ENCODE results near the gene MAEL.
A peak's percentile ranks its signal among the peaks of the same experiment; 100 is the strongest.

MAEL gene

DNA sequence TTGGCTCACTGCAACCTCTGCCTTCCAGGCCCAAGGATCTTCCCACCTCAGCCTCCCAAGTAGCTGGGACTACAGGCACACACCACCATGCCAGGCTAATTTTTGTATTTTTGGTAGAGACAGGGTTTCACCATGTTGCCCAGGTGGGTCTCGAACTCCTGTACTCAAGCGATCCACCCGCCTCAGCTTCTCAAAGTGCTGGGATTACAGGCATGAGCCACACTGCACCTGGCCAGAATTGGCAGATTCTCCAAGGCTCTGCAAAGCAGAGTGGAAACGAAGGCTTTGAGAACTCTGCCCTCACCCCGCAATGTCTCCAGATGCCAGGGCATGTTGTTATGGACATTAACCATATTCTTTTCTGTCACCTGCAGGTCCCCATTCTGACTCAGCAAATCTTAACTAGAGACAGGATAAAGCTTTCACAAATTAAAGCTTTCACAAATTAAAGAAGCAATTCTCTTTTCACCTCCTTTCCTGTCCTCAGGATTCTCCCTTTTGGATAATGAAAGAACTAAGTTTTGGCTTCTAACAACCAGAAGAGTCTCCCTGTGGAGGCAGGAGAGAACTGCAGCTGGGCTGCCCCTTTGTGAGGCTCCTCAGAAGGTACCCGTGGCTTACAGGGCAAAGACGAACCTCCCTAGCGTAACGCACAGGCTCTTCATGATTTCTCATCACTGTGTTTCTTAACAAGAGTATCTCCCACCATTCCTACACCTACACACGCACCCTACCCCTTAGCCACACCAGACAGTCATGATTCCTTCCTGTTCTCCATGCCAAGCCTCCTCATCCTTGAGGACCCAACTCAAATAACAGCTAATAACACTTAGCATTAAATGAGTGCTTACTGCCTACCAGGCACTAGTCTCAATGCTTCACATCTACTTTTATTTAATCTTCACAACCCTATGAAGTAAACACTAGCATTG, 71.3 kb downstream of the MAEL start:
- TF ChIP-seq, protein P1, sequence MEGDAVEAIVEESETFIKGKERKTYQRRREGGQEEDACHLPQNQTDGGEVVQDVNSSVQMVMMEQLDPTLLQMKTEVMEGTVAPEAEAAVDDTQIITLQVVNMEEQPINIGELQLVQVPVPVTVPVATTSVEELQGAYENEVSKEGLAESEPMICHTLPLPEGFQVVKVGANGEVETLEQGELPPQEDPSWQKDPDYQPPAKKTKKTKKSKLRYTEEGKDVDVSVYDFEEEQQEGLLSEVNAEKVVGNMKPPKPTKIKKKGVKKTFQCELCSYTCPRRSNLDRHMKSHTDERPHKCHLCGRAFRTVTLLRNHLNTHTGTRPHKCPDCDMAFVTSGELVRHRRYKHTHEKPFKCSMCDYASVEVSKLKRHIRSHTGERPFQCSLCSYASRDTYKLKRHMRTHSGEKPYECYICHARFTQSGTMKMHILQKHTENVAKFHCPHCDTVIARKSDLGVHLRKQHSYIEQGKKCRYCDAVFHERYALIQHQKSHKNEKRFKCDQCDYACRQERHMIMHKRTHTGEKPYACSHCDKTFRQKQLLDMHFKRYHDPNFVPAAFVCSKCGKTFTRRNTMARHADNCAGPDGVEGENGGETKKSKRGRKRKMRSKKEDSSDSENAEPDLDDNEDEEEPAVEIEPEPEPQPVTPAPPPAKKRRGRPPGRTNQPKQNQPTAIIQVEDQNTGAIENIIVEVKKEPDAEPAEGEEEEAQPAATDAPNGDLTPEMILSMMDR (conservative IDR thresholded peaks at IDR 0.05; ENCODE audit: control insufficient read depth, insufficient read depth, low read depth, low read length) = peak; percentile 24
- DNase-seq (ENCODE audit: low read depth) = no peak
- H3K4me3 ChIP-seq (ENCODE audit: control insufficient read depth, low read depth, low read length) = no peak overlapping the region

DNA sequence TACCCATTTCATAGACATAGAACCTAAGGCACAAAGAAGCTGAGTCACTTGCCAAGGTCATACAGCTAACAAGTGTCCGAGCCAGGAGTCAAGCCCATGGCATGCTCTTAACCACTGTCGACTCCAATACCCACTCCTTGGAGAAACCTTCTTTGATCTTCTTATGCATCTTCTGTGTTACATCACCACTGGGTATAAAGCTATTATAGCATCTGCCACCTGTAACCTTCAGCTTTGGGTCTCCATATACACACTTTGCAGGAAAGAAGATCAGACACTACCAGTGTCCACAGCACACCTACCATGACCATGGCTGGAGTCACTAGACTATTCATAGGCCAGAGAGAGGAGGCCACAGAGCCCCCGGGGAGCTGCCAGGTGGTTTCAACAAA, 72.0 kb downstream of the MAEL start:
- no peak overlapping the region for H3K4me3 ChIP-seq (ENCODE audit: control insufficient read depth, low read depth, low read length)
- no peak for DNase-seq (ENCODE audit: low read depth)
- TF ChIP-seq, protein P1 (conservative IDR thresholded peaks at IDR 0.05; ENCODE audit: control insufficient read depth, insufficient read depth, low read depth, low read length) = no peak

DNA sequence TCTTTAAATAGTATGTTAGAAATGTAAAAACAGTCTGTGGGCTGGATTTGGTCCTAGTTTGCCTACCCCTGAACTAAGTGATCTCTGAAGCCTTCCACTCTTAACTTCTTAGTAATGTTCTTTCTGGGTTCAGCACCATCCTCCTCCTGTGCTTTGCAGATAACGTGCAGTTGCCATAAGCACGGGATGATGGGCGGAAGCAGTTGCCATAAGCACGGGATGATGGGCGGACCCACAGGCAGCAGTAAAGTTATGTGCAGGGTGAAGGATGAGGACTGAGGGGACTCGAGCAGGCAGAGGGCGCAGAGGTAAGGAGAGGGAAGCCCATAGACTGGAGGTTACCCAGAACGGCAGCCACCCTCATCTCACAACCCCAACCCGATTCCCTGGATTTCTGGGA, 75.5 kb downstream of the MAEL start:
- no peak overlapping the region for H3K4me3 ChIP-seq (ENCODE audit: control insufficient read depth, low read depth, low read length)
- DNase-seq (ENCODE audit: low read depth) = no peak
- TF ChIP-seq, protein P1 (conservative IDR thresholded peaks at IDR 0.05; ENCODE audit: control insufficient read depth, insufficient read depth, low read depth, low read length) = no peak

DNA sequence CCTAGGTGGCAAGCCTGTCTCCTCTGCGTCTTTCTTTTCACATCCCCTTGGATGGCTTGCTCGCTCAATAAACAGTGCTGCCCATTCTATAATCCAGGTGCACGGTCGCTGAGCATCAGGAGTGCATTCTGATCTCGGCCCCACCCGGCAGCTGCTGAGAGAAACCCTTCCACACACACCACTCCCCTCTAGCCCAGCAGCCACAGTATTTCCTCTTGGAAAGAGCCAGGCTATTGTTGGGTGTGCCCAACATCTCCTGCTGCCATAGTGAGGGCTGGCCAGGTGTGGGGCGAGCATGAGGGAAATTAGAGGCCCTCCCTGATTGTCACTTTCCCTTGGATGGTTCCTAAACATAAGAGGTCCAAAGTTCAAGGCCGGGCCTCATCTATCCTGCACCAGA, 76.4 kb downstream of the MAEL start:
- TF ChIP-seq, protein P1 (conservative IDR thresholded peaks at IDR 0.05; ENCODE audit: control insufficient read depth, insufficient read depth, low read depth, low read length) = no peak
- no peak overlapping the region for H3K4me3 ChIP-seq (ENCODE audit: control insufficient read depth, low read depth, low read length)
- no peak for DNase-seq (ENCODE audit: low read depth)

DNA sequence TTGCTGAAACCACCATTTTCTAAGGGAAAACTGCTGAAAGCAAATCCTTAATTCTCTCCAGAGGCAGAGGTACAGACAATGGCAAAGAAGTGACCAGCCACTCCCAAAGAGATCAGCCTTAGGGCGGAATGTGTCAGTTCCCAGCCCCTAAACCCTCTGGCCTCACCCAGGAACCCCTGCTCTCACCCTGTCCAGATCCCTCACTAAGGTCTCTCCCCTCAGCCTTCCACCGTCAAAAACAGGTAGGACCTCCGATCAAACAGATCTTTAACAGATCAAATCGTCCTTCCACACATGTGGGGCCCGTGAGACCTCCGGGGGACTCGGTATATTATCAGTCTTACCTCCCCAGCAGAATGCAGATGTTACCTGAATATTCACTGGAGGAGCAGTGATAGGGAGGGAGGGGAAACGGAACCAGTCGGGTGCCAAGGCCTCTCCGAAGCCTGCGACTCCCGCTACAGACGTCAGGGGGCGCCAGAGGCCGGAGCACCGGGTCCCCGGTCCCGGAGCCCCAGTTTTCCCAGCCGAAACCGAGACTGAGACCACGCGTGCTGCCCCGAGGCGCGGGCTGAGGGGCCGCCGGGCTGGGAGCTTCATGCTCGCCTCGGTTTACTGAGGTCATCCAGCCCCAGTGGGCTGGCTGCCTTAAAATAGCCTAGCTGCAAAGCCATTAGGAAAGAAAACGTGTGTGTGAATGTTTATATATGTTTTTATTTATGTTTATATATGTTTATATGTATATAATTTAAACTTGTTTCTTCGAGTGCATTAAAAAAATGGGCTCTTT, 77.4 kb downstream of the MAEL start:
- peak overlapping the region; percentile 23 for H3K4me3 ChIP-seq (ENCODE audit: control insufficient read depth, low read depth, low read length)
- TF ChIP-seq, protein P1 (conservative IDR thresholded peaks at IDR 0.05; ENCODE audit: control insufficient read depth, insufficient read depth, low read depth, low read length) = peak; percentile 75
- peak; percentile 34 for DNase-seq (ENCODE audit: low read depth)

DNA sequence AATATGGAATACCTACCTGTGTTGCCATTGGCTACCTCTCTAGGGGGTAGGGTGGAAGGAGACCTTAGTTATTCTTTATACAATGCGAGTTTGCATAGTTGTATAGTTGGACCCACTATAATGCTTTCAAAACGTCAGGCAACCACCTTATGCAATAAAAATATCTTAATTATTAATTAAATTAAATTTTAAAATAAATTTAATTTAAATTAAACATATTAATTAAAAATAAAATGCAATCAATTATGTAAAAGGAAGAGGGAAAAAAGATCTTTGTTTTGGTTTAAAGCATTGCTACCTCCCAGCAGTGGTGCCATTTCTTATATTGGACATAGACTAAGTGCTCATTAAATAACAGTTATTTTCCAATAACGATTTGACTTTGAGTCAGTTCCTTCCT, 78.8 kb downstream of the MAEL start:
- no peak overlapping the region for H3K4me3 ChIP-seq (ENCODE audit: control insufficient read depth, low read depth, low read length)
- no peak for DNase-seq (ENCODE audit: low read depth)
- TF ChIP-seq, protein P1 (conservative IDR thresholded peaks at IDR 0.05; ENCODE audit: control insufficient read depth, insufficient read depth, low read depth, low read length) = no peak

All from fibroblast of mammary gland (primary cell).